HepG2 (cell line): ENCODE measurements around the gene HTRA2. TPM values are rescaled to one million over a fixed set of nuclear protein-coding genes. Genes with fewer than 3 reads are reported as not detected.
"Not testable (repeated sequence)": the region's sequence is repeated elsewhere in the genome, so short reads cannot be mapped to it uniquely, and the experiment has no call there.

Source experiments
- ATAC-seq: fragments of 200-7000 bp; cut with Tn5 transposase; 3 replicates; pipeline ENCODE4 v1.9.1; 2020; ENCODE audit warnings: mild to moderate bottlenecking, moderate library complexity
- BruUV-seq: library from RNA; stranded (reverse); fragments of 400-500 nt; replicated peaks from 2 replicates; lab custom pipeline; 2021; lab: Mats Ljungman, UMichigan
- CTCF ChIA-PET: fragments of 300-600 bp; formaldehyde crosslinking; extraction: SDS; loops from one replicate; lab custom pipeline; 2021; ENCODE audit warnings: low total read pairs, inconsistent platforms, low intra/inter-chr PET ratio; lab: Yijun Ruan, JAX
- POLR2A ChIA-PET: fragments of 350-600 bp; sonication (Branson Sonifier 250); formaldehyde crosslinking; loops from one replicate; lab custom pipeline; 2020; ENCODE audit warnings: antibody characterized with exemption, inconsistent platforms; lab: Yijun Ruan, JAX
- DNase-seq: peaks from one replicate; pipeline ENCODE4 v3.0.0-alpha.2; 2015; ENCODE audit warnings: low spot score
- FAIRE-seq: peaks from 3 replicates; lab custom pipeline; 2011; peaks lifted over from hg19 to GRCh38; lab: Jason Lieb, UNC
- H2AFZ ChIP-seq: one replicate; pipeline ENCODE4 v1.6.1; 2011; ENCODE audit warnings: low read length, inconsistent platforms
- H3K27ac ChIP-seq: fragments of 300-600 bp; 3 replicates; pipeline ENCODE4 v1.8.0; 2011; ENCODE audit warnings: mixed run types, mild to moderate bottlenecking, mixed read lengths, low read length, inconsistent platforms; ENCODE audit not compliant: insufficient read depth; ENCODE audit errors: extremely low read length
- H3K27me3 ChIP-seq, 2 experiments: fragments of 200-600 bp in 1 of 2; 2 replicates in 1 of 2; 3 replicates in 1 of 2; pipeline versions ENCODE4 v1.6.0 to v1.8.0; 2011; ENCODE audit warnings: low read length in 2 of 2, mild to moderate bottlenecking in 2 of 2, moderate library complexity in 2 of 2, inconsistent platforms in 1 of 2; ENCODE audit not compliant: insufficient read depth in 2 of 2, control insufficient read depth in 1 of 2
- H3K36me3 ChIP-seq, 2 experiments: fragments of 200-600 bp in 1 of 2; replicated peaks in 1 of 2; 2 replicates in 1 of 2; 3 replicates in 1 of 2; pipeline versions ENCODE4 v1.5.1 to v1.8.0; 2011; ENCODE audit warnings: low read length in 2 of 2, inconsistent platforms in 1 of 2; ENCODE audit not compliant: insufficient read depth in 2 of 2, control insufficient read depth in 1 of 2
- H3K4me1 ChIP-seq: 2 replicates; pipeline ENCODE4 v1.5.1; 2012; ENCODE audit warnings: low read length, inconsistent platforms; ENCODE audit not compliant: insufficient read depth
- H3K4me2 ChIP-seq: 2 replicates; pipeline ENCODE4 v1.6.0; 2011; ENCODE audit warnings: low read depth, low read length, inconsistent platforms
- H3K4me3 ChIP-seq, 3 experiments: fragments of 200-600 bp in 1 of 3; sonication (generic), shearing (Covaris generic) in 1 of 3; replicated peaks in 1 of 3; 2 replicates each; pipeline ENCODE4 v1.5.1; 2011 to 2016; ENCODE audit warnings: low read length in 3 of 3, inconsistent platforms in 2 of 3, low read depth in 2 of 3, mild to moderate bottlenecking in 2 of 3, control low read depth in 1 of 3, mixed read lengths in 1 of 3; ENCODE audit not compliant: insufficient read depth in 1 of 3
- H3K79me2 ChIP-seq: one replicate; pipeline ENCODE4 v1.6.1; 2011; ENCODE audit warnings: low read length, inconsistent platforms; ENCODE audit not compliant: insufficient read depth
- H3K9ac ChIP-seq: 2 replicates; pipeline ENCODE4 v1.6.0; 2011; ENCODE audit warnings: mild to moderate bottlenecking, low read depth, low read length, inconsistent platforms; ENCODE audit not compliant: insufficient read depth
- H3K9me3 ChIP-seq: 2 replicates; pipeline ENCODE4 v1.5.1; 2012; ENCODE audit warnings: mild to moderate bottlenecking, low read length
- H4K20me1 ChIP-seq: 2 replicates; pipeline ENCODE4 v1.6.0; 2011; ENCODE audit warnings: inconsistent platforms, mild to moderate bottlenecking, low read length, moderate library complexity; ENCODE audit not compliant: insufficient read depth
- BCLAF1 ChIP-seq: fragments of 450-650 bp; IDR thresholded peaks from 2 replicates; pipeline ENCODE4 v1.6.1; 2017; ENCODE audit warnings: mild to moderate bottlenecking
- JUN ChIP-seq: sonication (generic); formaldehyde crosslinking; IDR thresholded peaks from 2 replicates; pipeline ENCODE4 v1.4.0; 2020; ENCODE audit warnings: mild to moderate bottlenecking, missing genetic modification reagents
- XBP1 ChIP-seq: sonication (generic); formaldehyde crosslinking; IDR thresholded peaks from 2 replicates; pipeline ENCODE4 v1.5.0; 2020; ENCODE audit warnings: missing genetic modification reagents
- ZBTB39 ChIP-seq: sonication (generic); formaldehyde crosslinking; IDR thresholded peaks from 2 replicates; pipeline ENCODE4 v1.5.0; 2020; ENCODE audit warnings: missing genetic modification reagents
- ZNF362 ChIP-seq: sonication (generic); formaldehyde crosslinking; IDR thresholded peaks from 2 replicates; pipeline ENCODE4 v1.4.0; 2020; ENCODE audit warnings: missing genetic modification reagents, mild to moderate bottlenecking, borderline replicate concordance
- ZNF770 ChIP-seq: sonication (generic); formaldehyde crosslinking; IDR thresholded peaks from 2 replicates; pipeline ENCODE4 v1.5.0; 2020; ENCODE audit warnings: mild to moderate bottlenecking, missing genetic modification reagents
- WGBS: methylation state at CpG from one replicate; pipeline ENCODE4 v1.1.6; 2017; ENCODE audit warnings: low lambda C conversion rate; 5-methylcytosine and 5-hydroxymethylcytosine counted together
- in situ Hi-C: cut with HindIII; loops from 2 replicates; pipeline ENCODE4 v1.10.0; 2017; ENCODE audit warnings: low pct_unique_long_range_greater_than_20kb; ENCODE audit not compliant: extremely low pct_ligation_motif_present
- intact Hi-C: fragments of 100-400 bp; cut with micrococcal nuclease; formaldehyde crosslinking; loops from one replicate; pipeline ENCODE4 v1.10.0; 2022; ENCODE audit not compliant: unreplicated experiment
- polyA plus RNA-seq, 8 experiments: library from polyadenylated mRNA; depleted of rRNA in 3 of 8; stranded (reverse) in 7 of 8; unstranded in 1 of 8; fragments of >200 nt; fragmentation: Illumina TruSeq in 4 of 8; extraction: Trizol in 4 of 8; gene quantifications; 2 replicates each; pipeline versions ENCODE4 v1.2.1 to v1.2.3, GENCODE V29; 2011 to 2016; ENCODE audit warnings: low read depth in 4 of 8, missing spikeins in 1 of 8, mixed read lengths in 1 of 8; ENCODE audit not compliant: insufficient read depth in 1 of 8
- total RNA-seq, 5 experiments: library from RNA; depleted of rRNA; stranded (reverse); fragments of >200 nt; fragmentation: Illumina TruSeq; extraction: Trizol; gene quantifications; 2 replicates each; pipeline ENCODE4 v1.2.3, GENCODE V29; 2016; ENCODE audit warnings: low read depth in 1 of 5

HTRA2 gene
- total and polyA plus RNA-seq, 2 of the 13 experiments (the other 11 are each of a cell fraction or from before 2014, with no cell fraction given): 47.7 to 50.3 TPM

- TF ChIP-seq BCLAF1: no peak
- TF ChIP-seq ZBTB39 (CRISPR knock-in tag): peak; percentile 88; the same call in 1 of the 2 replicates
- no peak for TF ChIP-seq XBP1
Measured at GRCh38 chr2:74482801-74483674, 46.7 kb upstream of the HTRA2 start, which contains the start of the genes CCDC142 and TTC31 (continued).

- in situ Hi-C loops (loop anchor here (5.0 kb wide), 1 partner anchor 99 kb away; no protein-coding TSS in a partner anchor), intact Hi-C loops (loop anchor here (1.0 kb wide), 5 partner anchors 19 to 104 kb away; partner anchors contain the start of genes AUP1, HTRA2 and PCGF1)
- not testable (repeated sequence) for H2AFZ ChIP-seq, DNase-seq, FAIRE-seq, H3K27me3 ChIP-seq, H3K9me3 ChIP-seq, H3K27ac ChIP-seq, H4K20me1 ChIP-seq, BruUV-seq, ATAC-seq
- Histone ChIP-seq H3K9ac (peak overlapping the region; percentile 91), H3K79me2 (peaks cover 45% of the 10 kb centered on the region), H3K4me2 (peak overlapping the region; percentile 78), H3K36me3 (peaks cover 2 to 10% of the 10 kb centered on the region in 2 experiments; a peak in 4 of 5 replicates), H3K4me1 (peaks cover 74% of the 10 kb centered on the region), H3K4me3 (peak overlapping the region; percentile 82 to 87 (median 83))
- WGBS: 81% methylated on average over 19 of the region's 19 CpGs
- ChIA-PET POLR2A (interaction anchor here (1.0 to 20.6 kb wide), 12 partner anchors 9 to 93 kb away, joined by 5 to 795 read pairs (median 18); partner anchors contain the start of genes AUP1, DQX1, HTRA2 and INO80B), CTCF (interaction anchor here (1.0 to 2.4 kb wide), 7 partner anchors 19 to 104 kb away, joined by 3 to 20 read pairs (median 10); partner anchors contain the start of genes AUP1, HTRA2, INO80B and MOGS)
- TF ChIP-seq ZNF362 (0 out of 2 replicates have a peak, but pooled peaks have one; percentile 27), JUN (0 out of 2 replicates have a peak, but pooled peaks have one; percentile 24), ZNF770 (CRISPR knock-in tag) (peak; percentile 69)
Measured at GRCh38 chr2:74483675-74484164, 46.0 kb upstream of the HTRA2 start.
